NCI-H2081 (cell line): Measurements from ENCODE around the gene VLDLR.

Experiments
- DNase-seq, 2 experiments: peaks; one replicate each; lab custom pipeline; 2025; lab: John Stamatoyannopoulos, UW

Gene VLDLR

DNA sequence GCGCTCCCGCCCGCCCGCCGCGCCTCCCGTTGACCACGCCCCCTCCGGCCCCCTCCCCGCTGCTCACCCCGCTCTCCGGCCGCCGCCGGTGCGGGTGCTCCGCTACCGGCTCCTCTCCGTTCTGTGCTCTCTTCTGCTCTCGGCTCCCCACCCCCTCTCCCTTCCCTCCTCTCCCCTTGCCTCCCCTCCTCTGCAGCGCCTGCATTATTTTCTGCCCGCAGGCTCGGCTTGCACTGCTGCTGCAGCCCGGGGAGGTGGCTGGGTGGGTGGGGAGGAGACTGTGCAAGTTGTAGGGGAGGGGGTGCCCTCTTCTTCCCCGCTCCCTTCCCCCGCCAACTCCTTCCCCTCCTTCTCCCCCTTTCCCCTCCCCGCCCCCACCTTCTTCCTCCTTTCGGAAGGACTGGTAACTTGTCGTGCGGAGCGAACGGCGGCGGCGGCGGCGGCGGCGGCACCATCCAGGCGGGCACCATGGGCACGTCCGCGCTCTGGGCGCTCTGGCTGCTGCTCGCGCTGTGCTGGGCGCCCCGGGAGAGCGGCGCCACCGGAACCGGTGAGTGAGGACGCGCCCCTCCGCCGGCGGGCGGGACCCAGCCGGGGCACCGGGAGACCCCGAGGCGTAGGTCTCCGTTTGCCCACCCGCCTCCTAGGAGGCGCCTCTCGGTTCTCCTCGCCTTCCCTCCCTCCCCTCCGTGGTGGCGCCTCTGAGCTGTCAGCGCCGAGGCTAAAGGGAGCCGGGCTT is at the start of gene VLDLR:
TSS of gene VLDLR (plus strand) at position 66 of the 739 bp plus-strand sequence. CDS start at position 469, 403 bp downstream.
- peak; percentile 68 to 77 for DNase-seq

DNA sequence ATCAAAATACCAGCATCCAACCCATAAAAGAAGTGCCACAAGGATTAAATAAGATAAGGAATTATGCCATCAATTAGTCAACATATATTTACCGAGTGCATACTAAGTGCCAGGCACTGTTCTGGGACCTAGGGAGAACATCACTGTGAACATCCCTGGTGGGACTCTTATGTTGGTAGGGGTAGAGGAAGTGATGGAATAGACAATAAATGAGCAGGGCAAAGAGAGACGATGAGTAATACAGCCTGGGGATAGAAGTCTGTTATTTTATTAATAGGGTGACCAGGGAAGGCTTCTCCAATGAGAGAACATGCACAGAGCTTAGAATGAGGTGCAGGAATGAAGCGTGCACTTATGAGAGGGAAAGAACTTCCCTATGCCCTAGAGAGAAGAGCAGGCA is 47.4 kb upstream of the VLDLR start:
- no peak for DNase-seq

DNA sequence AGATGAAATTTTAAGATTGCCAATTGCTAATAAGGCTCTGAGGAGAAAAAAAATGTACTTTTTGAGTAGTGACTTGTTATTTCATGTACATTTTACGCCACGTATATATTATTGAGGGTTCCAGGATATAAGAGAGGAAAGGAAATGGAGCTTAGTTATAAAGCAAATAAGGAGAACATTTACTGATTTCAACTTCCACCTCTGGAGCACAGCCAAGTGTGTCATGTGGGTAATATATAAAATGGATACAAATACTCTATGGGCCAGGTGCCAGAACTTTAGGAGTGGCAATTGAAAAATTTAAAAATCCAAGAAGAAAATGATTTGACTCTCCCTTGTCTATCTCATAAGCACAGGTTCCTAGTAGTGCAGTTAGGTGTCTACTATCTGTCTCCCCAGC is 45.0 kb upstream of the VLDLR start:
- peak; percentile 65 to 87 for DNase-seq

DNA sequence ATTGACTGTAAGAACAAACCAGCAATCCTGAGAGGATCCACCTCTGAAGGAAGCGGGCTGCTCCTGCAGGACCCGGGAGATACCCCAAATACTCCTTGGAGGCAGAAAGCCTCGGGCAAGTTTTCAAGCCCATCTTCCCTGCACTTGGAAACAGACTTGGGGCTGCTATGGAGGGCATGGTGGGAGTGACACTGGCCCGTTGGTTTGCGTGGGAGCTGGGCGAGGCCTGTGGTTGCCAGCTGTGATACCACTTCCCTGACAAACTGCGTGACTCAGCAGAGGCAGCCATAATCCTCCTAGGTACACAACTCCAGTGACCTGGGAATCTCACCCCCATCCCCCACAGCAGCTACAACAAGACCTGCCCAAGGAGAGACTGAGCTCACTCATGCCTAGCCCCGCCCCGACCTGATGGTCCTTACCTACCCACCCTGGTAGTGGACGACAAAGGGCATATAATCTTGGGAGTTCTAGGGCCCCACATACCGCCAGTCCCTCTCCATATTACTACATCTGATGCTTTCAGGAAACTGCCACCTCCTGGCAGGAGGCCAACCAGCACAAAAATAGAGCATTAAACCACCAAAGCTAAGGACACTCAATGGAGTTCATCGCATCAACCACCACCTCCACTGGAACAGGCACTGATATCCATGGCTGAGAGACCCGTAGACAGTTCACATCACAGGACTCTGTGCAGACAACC is 38.1 kb upstream of the VLDLR start:
- DNase-seq = no peak

DNA sequence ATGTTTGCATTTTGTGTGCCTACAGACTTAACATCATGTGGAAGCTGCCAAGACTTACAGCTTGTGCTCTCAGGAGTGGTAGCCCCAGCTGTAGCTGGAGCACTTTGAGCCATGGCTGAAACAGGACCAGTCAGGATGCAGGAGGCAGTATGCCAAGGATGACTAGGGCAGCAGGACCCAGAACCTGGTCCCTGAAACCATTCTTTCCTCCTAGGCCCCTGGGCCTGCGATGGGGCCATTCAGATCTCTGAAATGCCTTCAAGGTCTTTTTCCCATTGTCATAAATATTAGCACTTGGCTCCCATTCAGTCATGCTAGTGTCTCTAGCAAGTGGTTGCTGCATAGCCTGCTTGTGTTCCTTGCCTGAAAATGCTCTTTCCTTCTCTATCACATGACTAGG is 29.6 kb upstream of the VLDLR start:
- no peak for DNase-seq

DNA sequence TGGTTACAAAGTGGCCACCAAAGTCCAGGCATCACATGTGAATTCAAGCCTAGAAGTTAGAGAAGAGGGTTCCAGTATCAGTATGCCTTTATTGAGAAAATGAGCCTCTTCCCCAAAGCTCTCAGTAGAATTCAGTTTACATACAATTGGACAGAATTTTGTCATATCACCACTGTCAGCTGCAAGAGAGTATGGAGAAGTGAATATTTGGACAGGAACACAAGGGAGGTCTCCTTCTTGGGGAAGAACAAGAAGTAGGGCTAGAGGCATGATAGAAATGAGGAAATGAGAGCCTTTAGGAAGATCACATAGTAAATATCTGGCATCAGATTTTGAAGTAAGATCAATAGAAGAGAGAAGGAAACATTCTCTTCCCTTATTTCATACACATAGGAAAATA is 27.8 kb upstream of the VLDLR start:
- DNase-seq = no peak

DNA sequence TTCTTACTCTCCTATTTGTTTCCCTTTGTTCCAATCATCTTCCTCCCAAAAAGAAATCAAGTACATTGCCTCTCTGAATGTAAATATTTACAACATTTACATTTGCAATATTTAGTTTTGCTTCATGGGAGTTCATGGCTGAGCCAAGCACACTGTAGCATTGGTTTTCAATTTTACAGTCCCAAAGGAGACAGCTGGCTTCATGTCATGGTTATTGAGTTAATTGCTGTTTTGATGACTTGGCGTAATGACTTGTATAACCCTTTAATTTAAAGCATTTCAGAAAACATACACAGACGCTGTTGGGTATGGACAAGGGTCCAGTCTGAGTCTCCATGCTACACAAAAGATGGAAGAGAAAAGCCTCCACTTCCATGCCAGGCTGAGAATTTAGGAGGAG is 25.6 kb upstream of the VLDLR start:
- DNase-seq = peak in 1 of 2 experiments; percentile 71

DNA sequence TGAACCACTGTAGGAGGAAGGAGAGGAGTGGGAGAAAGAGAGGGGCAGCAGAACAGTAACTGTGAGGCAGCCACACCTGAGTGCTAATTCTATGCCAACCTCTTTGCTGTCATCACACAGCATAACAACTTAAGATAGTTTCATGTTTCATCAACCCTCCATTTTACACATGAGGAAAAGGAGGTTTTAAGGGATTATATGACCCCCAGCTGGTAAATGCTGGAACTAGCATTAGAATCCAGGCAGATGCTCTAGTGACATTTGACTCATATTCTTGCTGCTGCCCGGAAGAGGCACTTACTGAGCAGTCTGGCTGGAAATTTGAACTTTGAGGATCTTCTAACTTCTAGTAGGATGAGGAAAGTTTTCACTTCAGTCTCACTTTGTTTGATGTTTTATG is 24.1 kb upstream of the VLDLR start:
- DNase-seq = peak in 1 of 2 experiments; percentile 14

DNA sequence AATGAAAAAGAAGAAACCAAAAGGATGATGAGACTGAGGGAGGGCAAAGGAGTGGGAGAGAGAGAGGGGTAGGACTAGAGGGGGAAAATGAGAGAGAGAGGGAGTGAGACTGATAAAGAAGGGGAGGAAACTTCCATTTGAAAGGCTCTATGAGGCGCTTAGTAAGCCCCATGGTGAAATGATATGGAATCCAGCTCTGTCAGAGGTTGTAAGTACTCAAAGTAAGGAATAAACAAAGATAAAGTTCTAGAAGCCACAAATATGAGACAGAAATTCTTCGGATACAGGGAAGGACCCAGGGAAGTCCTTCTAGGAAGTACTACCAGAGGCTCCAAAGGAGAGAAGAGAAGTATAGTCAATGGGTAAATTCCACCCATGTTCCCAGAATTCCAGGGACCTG is 21.7 kb upstream of the VLDLR start:
- no peak for DNase-seq

DNA sequence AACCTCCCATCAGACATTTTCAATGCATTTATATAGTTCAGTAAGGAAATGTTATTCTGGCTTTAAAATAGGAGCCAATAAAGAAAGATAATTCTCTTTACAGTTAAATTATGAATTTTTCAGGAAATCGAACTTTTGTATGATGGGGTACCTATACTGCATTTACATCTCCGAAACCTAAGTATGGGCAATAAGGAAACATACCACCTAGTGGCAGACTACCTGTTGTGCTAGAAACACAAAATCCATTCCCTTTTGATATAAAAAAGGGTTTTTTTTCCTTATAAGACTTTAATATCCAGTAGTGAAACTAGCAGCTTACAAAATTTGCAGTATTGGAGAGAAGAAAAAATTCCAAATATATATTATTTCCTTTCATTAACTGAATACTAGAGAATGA is 21.3 kb upstream of the VLDLR start:
- no peak for DNase-seq

DNA sequence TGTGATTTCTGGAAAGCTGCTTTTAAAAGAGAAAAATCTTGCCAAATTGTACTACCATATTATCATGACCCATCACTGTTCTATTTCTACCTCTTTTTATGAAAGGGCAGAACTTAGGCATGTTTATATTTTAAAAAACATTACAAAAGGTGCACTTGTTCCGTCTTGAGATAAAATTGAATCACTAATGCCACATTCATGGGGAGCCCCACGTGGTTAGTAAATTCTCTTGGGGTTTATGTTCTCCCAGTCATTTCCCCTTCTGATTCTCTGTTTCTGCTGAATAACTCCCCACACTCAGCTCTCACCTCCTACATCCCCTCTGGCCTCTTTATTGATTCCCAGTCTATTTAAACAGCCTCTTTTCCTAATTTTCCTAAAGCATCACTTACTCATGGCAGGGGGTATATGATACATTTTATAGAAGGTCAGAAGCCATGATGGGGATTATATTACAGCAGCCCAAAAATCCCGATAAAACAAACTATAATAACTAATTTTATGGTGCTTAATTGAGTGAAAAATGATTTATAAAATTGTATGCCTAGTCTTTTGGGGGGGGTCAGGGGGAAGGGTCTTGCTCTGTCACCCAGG is 19.7 kb upstream of the VLDLR start:
- no peak for DNase-seq

DNA sequence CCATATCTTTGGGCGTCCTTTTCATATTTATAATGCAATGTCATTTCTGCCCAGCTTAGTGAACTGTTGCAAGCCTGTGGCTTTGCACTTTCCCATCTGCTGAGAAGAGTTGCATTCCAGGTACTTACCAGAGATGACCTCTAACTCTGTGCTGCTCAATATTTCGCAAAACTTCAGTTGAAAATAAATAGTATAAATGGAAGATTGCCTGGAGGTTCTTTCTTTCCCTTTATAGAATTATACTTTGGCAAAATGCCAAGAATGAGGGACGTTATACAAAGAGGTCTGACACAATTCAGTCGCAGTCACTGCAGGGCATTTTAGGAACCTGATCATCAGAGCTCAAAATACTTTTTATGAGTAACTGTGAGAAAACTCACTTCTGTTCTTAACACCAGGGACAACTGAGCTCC is 18.9 kb upstream of the VLDLR start:
- peak in 1 of 2 experiments; percentile 25 for DNase-seq

DNA sequence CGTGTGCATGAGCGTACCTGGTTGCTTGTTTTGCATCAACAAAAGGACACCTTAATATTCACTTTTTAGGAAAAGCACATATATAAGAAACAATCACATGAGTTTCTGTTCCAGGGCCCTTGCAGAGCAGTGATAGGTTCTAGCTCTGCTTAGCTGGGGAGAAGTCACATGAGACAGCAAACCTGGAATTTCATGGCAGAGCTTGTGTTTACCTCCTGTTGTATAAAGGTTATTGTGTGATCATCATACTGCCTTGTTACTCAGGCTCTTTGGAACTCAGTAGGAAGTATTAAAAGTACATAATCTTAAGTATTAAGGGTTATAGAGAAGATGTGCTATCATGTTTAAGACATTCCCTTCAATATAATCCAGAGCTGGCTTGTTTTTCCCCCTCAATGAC is 18.0 kb upstream of the VLDLR start:
- DNase-seq = no peak

DNA sequence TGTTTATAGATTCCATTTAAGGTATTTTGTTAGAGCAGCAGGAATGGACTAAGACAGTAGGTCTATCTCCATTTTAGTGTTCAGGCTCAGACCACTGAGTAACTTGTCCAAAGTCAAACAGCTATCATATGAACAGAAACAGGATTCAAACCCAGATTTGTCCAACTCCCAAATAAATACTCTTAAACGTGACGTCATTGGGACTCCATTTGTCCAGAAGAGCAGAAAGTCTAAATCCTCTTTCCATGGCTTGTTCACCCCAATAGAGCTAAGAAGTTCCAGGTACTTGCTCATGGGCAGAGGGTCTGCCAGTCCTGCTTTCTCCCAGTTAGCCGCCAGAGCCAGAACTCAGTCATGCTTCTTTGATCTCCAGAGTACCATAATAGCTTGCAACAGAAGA is 16.3 kb upstream of the VLDLR start:
- no peak for DNase-seq

DNA sequence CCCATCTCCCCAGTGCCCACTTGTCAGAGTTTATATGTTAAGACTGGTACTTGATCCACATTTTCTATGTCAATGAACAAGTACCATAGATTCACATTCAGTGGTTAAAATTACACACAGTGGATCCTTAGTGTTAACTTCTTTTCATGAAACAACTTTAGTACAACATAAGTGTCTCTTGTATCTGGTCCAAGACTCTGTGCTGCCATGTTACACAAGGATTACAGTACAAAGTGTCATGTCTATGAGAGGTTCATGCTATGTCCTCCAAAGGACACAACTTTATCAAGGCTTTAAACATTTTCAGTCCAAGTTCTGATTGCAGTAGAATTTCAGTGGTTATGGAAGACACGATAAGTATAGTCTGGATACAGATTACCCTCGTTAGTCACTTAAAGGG is 13.3 kb upstream of the VLDLR start:
- DNase-seq = no peak

DNA sequence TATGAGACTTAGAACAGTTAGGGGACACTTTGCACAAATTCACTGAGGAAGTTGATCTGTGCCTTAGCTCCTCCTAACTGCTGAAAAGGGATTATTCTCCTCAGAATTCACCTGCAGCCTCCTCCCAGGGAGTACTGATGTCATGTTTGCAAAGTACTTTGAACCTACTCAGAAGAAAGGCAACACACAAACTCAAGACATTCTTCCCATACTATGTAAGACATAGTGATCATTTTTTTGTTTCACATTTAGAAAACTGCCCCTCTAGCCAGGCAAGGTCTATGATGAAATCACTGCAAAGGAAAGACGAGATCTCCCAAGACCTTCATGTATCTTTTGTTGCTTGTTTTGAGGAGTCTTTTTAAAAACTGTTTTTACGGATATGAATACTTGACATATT is 10.6 kb upstream of the VLDLR start:
- DNase-seq = no peak

DNA sequence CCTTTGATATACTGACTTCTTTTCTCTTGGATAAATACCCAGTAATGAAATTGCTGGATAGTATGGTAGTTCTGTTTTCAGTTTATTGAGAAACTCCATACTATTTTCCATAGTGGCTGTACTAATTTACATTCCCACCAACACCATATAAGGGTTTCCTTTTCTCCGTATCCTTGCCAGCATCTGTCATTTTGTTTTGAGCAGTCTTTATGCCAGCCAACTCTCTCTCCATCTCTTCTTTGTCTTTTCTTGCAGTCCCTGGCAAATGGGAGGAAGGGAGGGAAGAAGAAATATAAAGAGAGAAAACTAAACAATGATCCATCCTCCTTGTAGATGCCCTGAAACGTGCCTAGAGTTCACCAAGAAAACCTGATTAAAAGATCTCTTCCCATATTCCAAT is 9.6 kb upstream of the VLDLR start:
- no peak for DNase-seq

DNA sequence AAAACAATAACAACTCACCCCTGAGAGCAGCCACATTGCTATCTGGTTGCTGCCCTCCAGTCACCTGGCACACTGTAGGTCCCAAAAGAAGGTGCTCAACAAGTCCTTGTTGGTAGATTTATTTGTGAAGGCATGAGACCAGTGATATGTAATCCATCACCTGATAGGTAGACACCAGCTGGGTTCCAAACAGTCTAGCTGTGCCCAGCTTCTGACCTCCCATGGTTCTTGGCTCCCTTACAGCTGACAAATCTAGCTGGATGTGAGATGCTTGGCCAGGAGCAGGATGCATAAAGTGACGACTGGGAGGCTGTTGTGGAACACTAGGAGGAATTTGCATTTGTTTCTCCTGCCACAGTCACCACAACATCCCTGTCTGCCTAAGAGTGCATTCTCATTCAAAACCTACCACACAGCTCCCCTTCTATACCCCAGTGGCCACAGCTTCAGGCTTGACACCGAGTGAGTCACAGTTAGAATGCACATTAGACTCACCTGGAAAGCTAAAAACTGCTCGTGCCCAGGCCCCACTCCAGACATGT is 7.8 kb upstream of the VLDLR start:
- DNase-seq = peak; percentile 67 to 91

DNA sequence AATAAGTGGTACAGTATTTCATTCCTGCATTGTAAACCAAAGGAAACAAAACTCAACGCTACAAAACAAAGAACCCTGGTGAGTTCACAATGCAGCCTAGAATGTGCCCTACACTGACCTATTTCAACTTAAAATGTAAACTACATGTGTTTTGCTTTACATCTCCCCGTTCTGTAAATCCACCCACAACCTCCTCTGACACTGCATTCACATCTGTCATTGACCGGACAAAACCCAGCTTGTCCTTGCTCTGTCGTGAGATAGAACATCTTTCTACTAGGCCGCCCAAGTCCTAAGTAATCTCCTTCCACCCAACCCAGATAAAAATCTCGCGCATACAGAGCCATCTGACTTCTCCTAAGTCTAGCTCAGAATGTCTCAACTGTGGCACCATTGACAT is 6.1 kb upstream of the VLDLR start:
- DNase-seq = no peak

DNA sequence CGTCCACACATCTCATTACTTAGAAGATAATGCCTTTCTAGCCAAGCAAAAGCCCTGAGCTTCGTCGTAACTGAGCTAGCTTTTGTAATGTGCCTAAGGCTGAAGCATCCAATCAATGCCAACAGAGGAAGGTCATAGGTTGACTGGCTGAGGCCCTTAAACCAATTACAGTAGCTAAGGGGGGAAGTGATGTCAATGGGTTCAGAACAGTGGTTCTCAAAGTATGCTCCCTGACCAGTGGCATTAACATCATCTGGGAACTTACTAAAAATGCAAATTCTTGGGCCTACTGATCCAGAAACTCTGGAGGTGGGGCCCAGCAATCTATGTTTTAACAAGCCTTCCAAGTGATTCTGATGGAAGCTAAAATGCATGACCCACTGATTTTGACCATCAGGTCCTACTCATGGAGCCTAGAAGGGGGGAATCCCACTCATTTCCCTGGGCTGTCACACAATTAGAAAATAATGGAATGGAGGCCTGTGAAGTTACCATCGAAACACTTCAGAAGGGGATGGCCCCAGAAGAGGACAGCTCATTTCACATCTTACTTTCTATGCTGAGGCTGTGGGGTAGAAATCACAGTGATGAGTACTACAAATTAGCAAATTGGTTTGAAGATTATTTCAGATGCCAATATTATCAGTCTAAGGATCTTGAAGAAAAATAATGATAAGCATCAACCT is 4.8 kb upstream of the VLDLR start:
- DNase-seq = no peak

DNA sequence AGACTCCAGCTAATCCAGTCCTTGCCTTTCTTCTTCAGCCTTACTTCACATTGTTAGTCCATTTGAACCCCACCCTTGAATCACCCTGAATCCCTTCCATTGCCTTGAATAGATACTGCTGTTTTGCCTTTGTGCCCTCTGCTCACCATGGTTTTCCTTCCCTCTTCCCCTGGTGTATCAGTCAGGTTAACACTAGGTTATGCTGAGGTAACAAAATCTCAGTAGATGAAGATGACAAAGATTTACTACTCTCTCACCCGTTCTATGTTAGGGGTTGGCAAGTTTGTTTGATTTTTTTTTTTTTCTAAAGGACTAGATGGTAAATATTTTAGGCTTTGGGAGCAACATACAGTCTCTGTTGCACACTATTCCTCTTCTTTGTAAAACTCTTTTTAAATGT is 3.3 kb upstream of the VLDLR start:
- DNase-seq = no peak

DNA sequence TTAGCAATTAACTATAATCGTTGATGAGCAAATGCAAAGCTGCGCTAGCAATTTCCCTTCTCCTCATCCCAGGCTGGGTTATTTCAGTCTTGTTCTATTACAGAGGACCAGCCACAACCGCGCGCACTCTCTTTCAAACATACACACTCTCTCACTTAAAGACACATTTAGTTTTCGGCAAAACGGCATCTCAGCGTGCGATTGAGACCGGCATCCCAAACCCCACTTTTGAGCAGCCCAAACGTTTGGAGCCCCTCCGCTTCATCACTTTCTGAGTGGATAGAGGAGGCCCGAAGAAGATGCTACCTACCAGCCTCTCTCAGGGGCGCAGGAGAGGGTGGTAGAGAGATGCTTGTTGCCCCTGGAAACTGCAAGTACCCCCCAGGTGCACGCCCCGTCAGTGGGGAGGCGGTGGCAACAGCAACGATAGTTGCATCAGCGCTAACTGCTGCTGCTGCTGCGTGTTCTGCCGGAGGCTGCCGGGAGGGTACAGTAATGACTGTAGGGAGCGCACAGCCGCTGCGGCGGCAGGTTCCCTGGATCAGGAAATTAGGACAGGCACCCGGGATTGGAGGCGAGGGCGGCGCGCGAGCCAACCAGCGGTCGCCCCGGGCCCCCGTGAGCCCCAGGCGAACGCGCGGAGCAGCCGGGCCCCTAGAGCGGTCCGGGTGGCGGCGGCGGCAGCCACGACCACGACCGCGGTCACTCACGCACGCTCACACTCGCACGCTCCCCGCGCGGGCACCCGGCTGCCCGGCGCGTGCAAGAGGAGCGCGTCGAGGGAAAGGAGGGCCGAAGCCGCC is 467 bp upstream of the VLDLR start:
- DNase-seq = peak; percentile 86 to 92
